NCI-H2227 (cell line): ENCODE results near the gene LCN9.
A peak's percentile ranks its signal among the peaks of the same experiment; 100 is the strongest.

ENCODE experiments used
- DNase-seq: peaks from one replicate; lab custom pipeline; 2025; ENCODE audit not compliant: unreplicated experiment; lab: John Stamatoyannopoulos, UW

The LCN9 gene

GRCh38 chr9:135696446-135696845 lies 33.3 kb downstream of the LCN9 start:
- no peak for DNase-seq

- DNase-seq: no peak
These were observed 34.1 kb downstream of the LCN9 start for GRCh38 chr9:135697226-135697625.

- DNase-seq: no peak
These were observed 35.1 kb downstream of the LCN9 start for GRCh38 chr9:135698236-135698635.

- no peak for DNase-seq
These were observed 35.7 kb downstream of the LCN9 start for GRCh38 chr9:135698767-135699166.

- no peak for DNase-seq
These were observed 36.3 kb downstream of the LCN9 start, which contains the start of gene SOHLH1 for GRCh38 chr9:135699440-135699839. TSS of gene SOHLH1 (minus strand) at chr9:135699481. CDS start at chr9:135699467, 14 bp downstream.

- no peak for DNase-seq
These were observed 37.4 kb downstream of the LCN9 start for GRCh38 chr9:135700525-135700924.

- DNase-seq: peak; percentile 44
These were observed 38.2 kb downstream of the LCN9 start for GRCh38 chr9:135701067-135701958.

GRCh38 chr9:135701959-135702721 lies 39.0 kb downstream of the LCN9 start, which contains the start of gene KCNT1:
TSS of gene KCNT1 (plus strand) at chr9:135702185. CDS start at chr9:135702259, 74 bp downstream.
- DNase-seq: peak; percentile 64

GRCh38 chr9:135703726-135704125 lies 40.6 kb downstream of the LCN9 start:
- DNase-seq: no peak

- DNase-seq: no peak
These were observed 41.4 kb downstream of the LCN9 start for GRCh38 chr9:135704483-135704882.

- no peak for DNase-seq
These were observed 42.3 kb downstream of the LCN9 start for GRCh38 chr9:135705376-135705775.

GRCh38 chr9:135706288-135706687 lies 43.2 kb downstream of the LCN9 start:
- DNase-seq: no peak

- DNase-seq: peak; percentile 46
These were observed 44.4 kb downstream of the LCN9 start for GRCh38 chr9:135707252-135708138.

GRCh38 chr9:135708164-135708563 lies 45.1 kb downstream of the LCN9 start:
- no peak for DNase-seq

- no peak for DNase-seq
These were observed 48.3 kb downstream of the LCN9 start for GRCh38 chr9:135711391-135711790.

GRCh38 chr9:135711881-135712280 lies 48.8 kb downstream of the LCN9 start:
- no peak for DNase-seq

GRCh38 chr9:135712613-135713295 lies 49.6 kb downstream of the LCN9 start:
- DNase-seq: no peak

GRCh38 chr9:135714242-135715055 lies 51.3 kb downstream of the LCN9 start:
- no peak for DNase-seq

GRCh38 chr9:135715056-135715595 lies 52.0 kb downstream of the LCN9 start:
- no peak for DNase-seq
